ENCODE results near the gene CNPPD1.

The CNPPD1 gene

GRCh38 chr2:219174146-219174545 lies 2.6 kb downstream of the CNPPD1 start:
- DNase-seq (ENCODE audit: low read depth in 1 of 2, low spot score in 1 of 2) = no peak
- H3K27ac ChIP-seq (replicated peaks) = no peak overlapping the region
- H3K4me3 ChIP-seq (replicated peaks; ENCODE audit: insufficient read depth, low read length) = no peak overlapping the region
- TF ChIP-seq CTCF (IDR thresholded peaks at IDR 0.05; ENCODE audit: insufficient read depth, low read length) (no peak), GABPA (IDR thresholded peaks at IDR 0.05; ENCODE audit: low read depth) (no peak), REST (IDR thresholded peaks at IDR 0.05; ENCODE audit: insufficient replicate concordance, low read depth) (no peak)
- H3K27me3 ChIP-seq (ENCODE audit: insufficient read depth, poor library complexity, severe bottlenecking) = no peaks in the 10 kb centered on the region

- no peak overlapping the region for H3K27ac ChIP-seq (replicated peaks)
- no peaks in the 10 kb centered on the region for H3K27me3 ChIP-seq (ENCODE audit: insufficient read depth, poor library complexity, severe bottlenecking)
- DNase-seq (ENCODE audit: low read depth in 1 of 2, low spot score in 1 of 2) = no peak
- no peak for TF ChIP-seq CTCF (IDR thresholded peaks at IDR 0.05; ENCODE audit: insufficient read depth, low read length)
- TF ChIP-seq REST (IDR thresholded peaks at IDR 0.05; ENCODE audit: insufficient replicate concordance, low read depth) = no peak
- no peak for TF ChIP-seq SPI1 (IDR thresholded peaks at IDR 0.05; ENCODE audit: borderline replicate concordance, low read depth)
- no peak for TF ChIP-seq POLR2AphosphoS5 (IDR thresholded peaks at IDR 0.05; ENCODE audit: low read depth)
- no peak for TF ChIP-seq GABPA (IDR thresholded peaks at IDR 0.05; ENCODE audit: low read depth)
- H3K4me3 ChIP-seq (replicated peaks; ENCODE audit: insufficient read depth, low read length) = no peak overlapping the region
Observed at GRCh38 chr2:219173176-219173575, 3.5 kb downstream of the CNPPD1 start.

GRCh38 chr2:219172231-219173154 lies 4.2 kb downstream of the CNPPD1 start:
- Histone ChIP-seq H3K27ac (replicated peaks) (no peak overlapping the region), H3K27me3 (ENCODE audit: insufficient read depth, poor library complexity, severe bottlenecking) (no peaks in the 10 kb centered on the region), H3K4me3 (replicated peaks; ENCODE audit: insufficient read depth, low read length) (no peak overlapping the region)
- TF ChIP-seq CTCF (IDR thresholded peaks at IDR 0.05; ENCODE audit: insufficient read depth, low read length) (no peak), POLR2AphosphoS5 (IDR thresholded peaks at IDR 0.05; ENCODE audit: low read depth) (no peak), GABPA (IDR thresholded peaks at IDR 0.05; ENCODE audit: low read depth) (no peak), REST (IDR thresholded peaks at IDR 0.05; ENCODE audit: insufficient replicate concordance, low read depth) (no peak), SPI1 (IDR thresholded peaks at IDR 0.05; ENCODE audit: borderline replicate concordance, low read depth) (no peak)
- no peak for DNase-seq (ENCODE audit: low read depth in 1 of 2, low spot score in 1 of 2)

Measured in HL-60 (cell line).